Ovary (tissue), 3 donors: Measurements from ENCODE around the gene AGXT.

Source experiments
- CTCF ChIP-seq, 3 donors: fragments of 450-650 bp in 2 of 3; fragments of 200-600 bp in 1 of 3; IDR thresholded peaks; one replicate each; pipeline versions ENCODE4 v1.5.1 to v1.8.0; 2016 to 2022; ENCODE audit warnings: antibody characterized with exemption in 3 of 3, mild to moderate bottlenecking in 1 of 3
- EP300 ChIP-seq: sonication (generic); formaldehyde crosslinking; IDR thresholded peaks from one replicate; pipeline ENCODE4 v1.6.1; 2017; ENCODE audit warnings: antibody characterized with exemption
- POLR2A ChIP-seq: fragments of 450-650 bp; IDR thresholded peaks from one replicate; pipeline ENCODE4 v1.6.1; 2017; ENCODE audit warnings: antibody characterized with exemption, mild to moderate bottlenecking, moderate library complexity
- donor health status: DM: no; HTN: no; CAD: no.

DNA sequence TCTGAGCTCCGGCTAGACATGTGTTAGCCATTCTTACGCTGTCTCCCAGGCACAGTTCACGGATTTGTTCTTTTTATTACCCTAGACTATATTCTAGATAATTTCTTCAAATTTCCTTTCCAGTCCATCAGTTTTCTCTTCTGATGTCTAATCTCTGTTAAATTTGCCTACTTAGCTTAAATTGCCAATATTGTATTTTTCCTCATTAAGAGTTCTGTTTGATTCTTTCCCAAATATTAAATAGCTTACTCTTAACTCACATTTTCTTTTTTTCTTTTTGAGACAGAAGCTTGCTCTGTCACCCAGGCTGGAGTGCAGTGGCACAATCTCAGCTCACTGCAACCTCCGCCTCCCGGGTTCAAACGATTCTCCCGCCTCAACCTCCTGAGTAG, 58.8 kb downstream of the AGXT start:
- TF ChIP-seq CTCF (IDR thresholded peaks at IDR 0.05) (no peak), EP300 (no peak), POLR2A (no peak)
